ENCODE results near the gene TAS2R7. TPM values are rescaled to one million over a fixed set of nuclear protein-coding genes. Genes with fewer than 3 reads are reported as not detected.
A peak's percentile ranks its signal among the peaks of the same experiment; 100 is the strongest.

TAS2R7 gene
- total RNA-seq, 4 donors from 2014 or later = 1.5 TPM; not detected in 3

GRCh38 chr12:10779103-10779502 is 23.3 kb downstream of the TAS2R7 start:
- no peak for DNase-seq (ENCODE audit: low spot score in 2 of 2)
- Histone ChIP-seq H3K4me3 (no peak overlapping the region), H3K9me3 (no peaks in the 10 kb centered on the region), H3K4me1 (no peaks in the 10 kb centered on the region), H3K27ac (no peak overlapping the region), H3K27me3 (no peaks in the 10 kb centered on the region), H3K36me3 (no peaks in the 10 kb centered on the region)
- TF ChIP-seq POLR2A (IDR thresholded peaks at IDR 0.05) = no peak
- 87 to 90% methylated on average over 2 of the region's 2 CpGs for WGBS, 2 donors

GRCh38 chr12:10771132-10771733 is 31.2 kb downstream of the TAS2R7 start:
- 0 to 2% methylated on average over 1 of the region's 1 CpG for WGBS, 2 donors
- Histone ChIP-seq H3K36me3 (no peaks in the 10 kb centered on the region), H3K4me3 (no peak overlapping the region), H3K27ac (no peak overlapping the region), H3K4me1 (no peaks in the 10 kb centered on the region), H3K27me3 (peaks cover 0 to 2% of the 10 kb centered on the region in 2 donors), H3K9me3 (no peaks in the 10 kb centered on the region)
- peak; percentile 45 to 77 (median 57) for TF ChIP-seq CTCF (IDR thresholded peaks at IDR 0.05)
- TF ChIP-seq EP300 (IDR thresholded peaks at IDR 0.05) = no peak
- TF ChIP-seq POLR2A (IDR thresholded peaks at IDR 0.05) = no peak
- DNase-seq (ENCODE audit: low spot score in 2 of 2) = peak in 1 of 2 donors; percentile 31

DNA sequence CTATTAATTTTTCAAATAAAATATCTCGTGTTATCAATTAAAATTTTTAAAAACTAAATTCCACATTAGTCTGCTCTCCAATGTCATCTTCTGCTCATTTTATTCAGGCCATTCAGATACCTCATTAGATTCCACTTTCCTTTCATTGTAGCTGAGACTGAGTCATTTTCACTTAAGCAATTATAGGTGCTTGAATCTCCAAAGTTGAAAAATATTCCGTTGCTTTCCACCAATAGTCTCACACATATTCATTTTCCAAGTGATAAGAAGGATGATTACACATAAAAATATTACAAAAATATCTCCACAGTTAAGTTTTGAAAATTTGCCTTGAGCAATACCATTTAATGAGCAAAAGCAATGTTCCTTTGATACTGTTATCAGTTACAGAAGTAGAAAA is 42.8 kb downstream of the TAS2R7 start:
- Histone ChIP-seq H3K4me3 (no peak overlapping the region), H3K27me3 (no peaks in the 10 kb centered on the region), H3K27ac (no peak overlapping the region), H3K36me3 (no peaks in the 10 kb centered on the region), H3K9me3 (peaks cover 0 to 21% (median 2%) of the 10 kb centered on the region in 4 donors), H3K4me1 (no peaks in the 10 kb centered on the region)
- WGBS, 2 donors = 42 to 50% methylated on average over 2 of the region's 2 CpGs
- TF ChIP-seq POLR2A (IDR thresholded peaks at IDR 0.05) (no peak), EP300 (IDR thresholded peaks at IDR 0.05) (no peak), CTCF (IDR thresholded peaks at IDR 0.05) (no peak)
- no peak for DNase-seq (ENCODE audit: low spot score in 2 of 2)

GRCh38 chr12:10756194-10756593 is 46.2 kb downstream of the TAS2R7 start:
- Histone ChIP-seq H3K9me3 (peaks cover 0 to 21% (median 2%) of the 10 kb centered on the region in 4 donors), H3K27ac (no peak overlapping the region), H3K27me3 (no peaks in the 10 kb centered on the region), H3K4me1 (no peaks in the 10 kb centered on the region), H3K4me3 (no peak overlapping the region), H3K36me3 (no peaks in the 10 kb centered on the region)
- WGBS, 2 donors = 84 to 86% methylated on average over 4 of the region's 4 CpGs
- TF ChIP-seq CTCF (IDR thresholded peaks at IDR 0.05) (no peak), EP300 (IDR thresholded peaks at IDR 0.05) (no peak), POLR2A (IDR thresholded peaks at IDR 0.05) (no peak)
- DNase-seq (ENCODE audit: low spot score in 2 of 2) = no peak

DNA sequence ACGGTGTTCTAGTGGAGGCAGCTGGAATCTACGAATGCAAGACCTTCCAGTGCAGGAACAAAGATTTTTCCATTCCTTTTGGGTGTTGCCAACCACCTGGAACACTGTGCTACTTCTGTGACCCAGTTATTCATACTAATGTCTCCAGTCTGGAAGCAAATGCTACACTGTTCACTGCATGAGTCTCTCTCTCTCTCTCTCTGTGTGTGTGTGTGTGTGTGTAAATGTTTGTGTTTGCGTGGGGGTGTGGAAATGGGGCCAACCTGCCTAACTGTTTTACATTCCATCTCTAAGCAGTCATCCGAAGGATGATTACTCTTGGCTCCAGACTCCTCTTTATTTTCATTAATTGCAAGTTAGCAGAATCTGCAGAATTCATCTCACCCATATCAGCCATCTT is 49.4 kb downstream of the TAS2R7 start:
- Histone ChIP-seq H3K27me3 (no peaks in the 10 kb centered on the region), H3K27ac (no peak overlapping the region), H3K4me1 (peaks cover 0 to 13% (median 0%) of the 10 kb centered on the region in 4 donors), H3K36me3 (no peaks in the 10 kb centered on the region), H3K4me3 (no peak overlapping the region), H3K9me3 (peaks cover 0 to 21% (median 2%) of the 10 kb centered on the region in 4 donors)
- no peak for DNase-seq (ENCODE audit: low spot score in 2 of 2)
- peak in 1 of 2 donors; percentile 35 for TF ChIP-seq EP300 (IDR thresholded peaks at IDR 0.05)
- no peak for TF ChIP-seq POLR2A (IDR thresholded peaks at IDR 0.05)
- WGBS, 2 donors = 44 to 45% methylated on average over 4 of the region's 4 CpGs

Small RNA genes within 50 kb of the gene (small RNA-seq; reads per million reads assigned to genes)
- gene PRR4 = not detected

Other genes starting within 250 kb of the TAS2R7 start
- gene MAGOHB, start 189.0 kb downstream of the TAS2R7 start, total RNA-seq = 10 to 100 TPM in 3 of 4 donors, 1 to 10 TPM in 1; 6.5 to 24.5 (median 17.1) TPM
- gene STYK1, start 128.6 kb downstream of the TAS2R7 start, total RNA-seq = under 1 TPM in 1 of 4 donors, not detected in 3; 0.44 TPM
- 100 to 1,000 TPM; 264 to 714 (median 382) TPM for gene YBX3, start 79.3 kb downstream of the TAS2R7 start, total RNA-seq
- not detected for gene TAS2R8, start 4.7 kb upstream of the TAS2R7 start, total RNA-seq
- not detected for gene TAS2R9, start 7.5 kb upstream of the TAS2R7 start, total RNA-seq
- 1 to 10 TPM in 2 of 4 donors, under 1 TPM in 1, not detected in 1; 0.59 to 1.7 (median 1.5) TPM for gene TAS2R10, start 23.7 kb upstream of the TAS2R7 start, total RNA-seq
- 10 to 100 TPM in 1 of 4 donors, 1 to 10 TPM in 3; 2.2 to 11.4 (median 6.2) TPM for gene PRR4, start 46.8 kb upstream of the TAS2R7 start, total RNA-seq
- 10 to 100 TPM; 45.1 to 54.3 (median 52.4) TPM for gene PRH1, start 81.6 kb upstream of the TAS2R7 start, total RNA-seq
- gene TAS2R13, start 106.9 kb upstream of the TAS2R7 start, total RNA-seq = 10 to 100 TPM in 1 of 4 donors, 1 to 10 TPM in 3; 1.8 to 11.6 (median 3.0) TPM
- 10 to 100 TPM in 1 of 4 donors, 1 to 10 TPM in 1, not detected in 2; 2.0 to 14.4 TPM for gene PRH2, start 126.6 kb upstream of the TAS2R7 start, total RNA-seq
- gene TAS2R14, start 136.6 kb upstream of the TAS2R7 start, total RNA-seq = 1 to 10 TPM; 2.0 to 6.3 (median 5.8) TPM
- 1 to 10 TPM in 3 of 4 donors, under 1 TPM in 1; 0.84 to 5.1 (median 2.5) TPM for gene TAS2R50, start 184.3 kb upstream of the TAS2R7 start, total RNA-seq
- gene TAS2R20, start 195.7 kb upstream of the TAS2R7 start, total RNA-seq = 1 to 10 TPM; 1.4 to 8.4 (median 5.9) TPM
- 10 to 100 TPM in 2 of 4 donors, 1 to 10 TPM in 2; 7.3 to 14.9 (median 9.9) TPM for gene TAS2R19, start 220.0 kb upstream of the TAS2R7 start, total RNA-seq
- gene TAS2R31, start 228.8 kb upstream of the TAS2R7 start, total RNA-seq = 10 to 100 TPM; 10.3 to 17.3 (median 12.0) TPM

Measured in tibial nerve (tissue), 4 donors.